ENCODE measurements around the gene SMPDL3B.
A peak's percentile ranks its signal among the peaks of the same experiment; 100 is the strongest.

The SMPDL3B gene

DNA sequence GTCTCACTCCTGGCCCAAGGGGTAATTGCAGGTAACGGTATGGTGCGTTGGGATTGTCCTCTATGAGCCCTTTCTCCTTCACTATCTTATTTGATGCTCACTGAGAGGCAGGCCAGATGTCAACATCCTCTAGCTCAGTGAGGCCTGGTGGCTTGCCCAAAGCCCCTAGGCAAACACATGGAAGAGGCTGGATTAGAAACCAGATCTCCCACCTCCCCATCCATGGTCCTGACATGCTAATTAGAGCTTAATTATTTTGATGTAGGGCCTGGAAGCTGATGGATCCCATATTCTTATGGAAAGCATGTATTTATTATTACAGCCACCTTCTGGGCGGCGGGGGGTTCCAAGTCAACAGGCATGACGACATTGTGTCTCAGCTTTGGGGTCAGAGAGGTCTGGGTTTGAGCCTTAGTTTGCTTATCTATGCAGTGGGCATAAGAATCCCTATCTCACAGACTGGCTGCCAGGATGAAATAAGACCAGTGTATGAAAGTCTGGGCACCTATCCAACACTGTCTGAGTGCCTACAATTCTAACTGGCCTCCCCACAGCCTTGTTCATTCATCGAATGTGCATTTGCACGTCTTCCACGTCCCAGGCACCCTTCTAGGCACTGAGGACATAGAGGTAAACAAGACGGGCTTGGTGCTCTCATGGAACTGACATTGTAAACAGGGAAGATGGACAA, 6.2 kb downstream of the SMPDL3B start:
- DNase-seq = no peak

DNA sequence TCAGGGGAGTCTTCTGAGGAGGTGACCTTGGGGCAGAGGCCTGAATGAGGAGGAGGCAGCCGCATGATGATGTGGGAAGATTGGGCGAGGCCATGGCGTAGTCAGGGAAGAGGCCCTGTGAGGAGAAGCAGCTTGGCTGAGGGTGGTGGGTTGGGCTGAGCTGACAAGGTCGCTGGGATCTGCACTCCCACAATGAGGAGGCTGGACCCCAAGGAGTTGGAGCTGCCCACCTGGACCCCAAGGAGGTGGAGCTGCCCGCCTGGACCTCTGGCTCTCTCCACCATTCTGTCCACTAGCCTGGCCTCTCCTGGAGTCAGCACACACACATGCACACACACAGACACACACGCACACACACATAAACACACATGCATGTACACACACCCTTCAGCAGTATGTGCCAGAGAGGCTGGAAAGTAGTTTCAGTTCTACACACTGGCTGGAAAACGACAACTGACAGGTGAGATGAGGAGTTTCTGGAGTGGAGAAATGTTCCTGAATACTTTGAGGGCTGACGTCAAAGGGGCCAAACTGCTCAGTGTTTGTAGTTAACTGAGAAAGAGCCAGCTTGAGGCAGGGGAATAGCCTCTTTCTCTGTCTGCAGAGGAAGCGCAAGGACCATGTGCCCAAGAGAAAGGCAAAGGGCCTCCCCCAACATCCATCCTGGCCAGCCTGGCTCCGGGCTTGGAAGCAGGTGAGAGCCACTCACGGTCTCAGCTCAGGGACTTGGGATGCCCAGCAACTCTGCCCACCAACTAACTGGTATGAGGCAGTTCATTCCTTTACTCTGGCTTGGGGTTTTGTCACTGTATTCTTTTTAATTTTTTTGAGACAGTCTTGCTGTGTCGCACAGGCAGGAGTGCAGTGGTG, 7.1 kb downstream of the SMPDL3B start:
- no peak for DNase-seq

DNA sequence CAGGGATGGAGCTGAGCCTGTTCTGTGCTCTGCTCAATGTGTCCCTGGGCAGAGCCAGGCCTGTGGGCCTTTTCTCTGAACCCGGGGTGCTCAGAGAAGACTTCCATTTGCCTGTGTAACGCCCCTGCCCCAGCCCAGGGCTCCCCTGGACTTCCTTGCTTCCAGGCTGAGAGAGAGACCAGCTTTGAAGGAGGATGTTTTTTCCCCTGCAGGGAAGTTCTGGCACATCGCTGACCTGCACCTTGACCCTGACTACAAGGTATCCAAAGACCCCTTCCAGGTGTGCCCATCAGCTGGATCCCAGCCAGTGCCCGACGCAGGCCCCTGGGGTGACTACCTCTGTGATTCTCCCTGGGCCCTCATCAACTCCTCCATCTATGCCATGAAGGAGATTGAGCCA, 10.2 kb downstream of the SMPDL3B start:
- no peak for DNase-seq

DNA sequence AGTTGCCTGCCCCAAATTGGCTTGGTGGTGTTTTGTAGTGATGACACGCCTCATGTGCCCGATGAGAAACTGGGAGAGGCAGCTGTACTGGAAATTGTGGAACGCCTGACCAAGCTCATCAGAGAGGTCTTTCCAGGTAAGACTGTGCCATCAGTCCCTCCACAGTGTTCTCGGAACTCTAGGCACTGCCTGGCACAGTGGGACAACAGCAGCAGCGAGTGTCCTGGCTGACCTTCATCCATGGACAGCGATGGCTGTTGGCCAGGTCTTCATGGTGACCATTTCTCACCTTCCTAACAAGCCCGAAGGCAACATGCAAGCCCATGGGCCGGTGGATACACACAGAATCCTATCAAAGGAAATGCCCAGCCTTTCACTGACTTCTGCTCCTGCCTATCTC, 14.2 kb downstream of the SMPDL3B start:
- DNase-seq = no peak

DNA sequence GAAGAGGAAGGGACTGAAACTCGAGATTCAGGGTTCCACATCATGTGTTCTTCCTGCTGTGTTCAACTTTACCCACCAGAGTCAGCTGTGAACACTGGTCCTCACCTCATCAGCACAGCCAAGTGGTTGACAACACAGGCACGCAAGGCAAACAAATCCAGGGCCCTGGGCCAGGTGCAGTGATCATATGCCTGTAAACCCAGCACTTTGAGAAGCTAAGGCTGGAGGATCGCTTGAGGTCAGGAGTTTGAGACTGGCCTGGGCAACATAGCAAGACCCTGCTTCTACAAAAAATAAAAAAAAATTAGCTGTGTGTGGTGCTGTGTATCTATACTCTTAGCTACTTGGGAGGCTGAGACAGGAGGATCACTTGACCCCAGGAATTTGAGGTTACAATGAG, 16.6 kb downstream of the SMPDL3B start:
- DNase-seq = no peak

DNA sequence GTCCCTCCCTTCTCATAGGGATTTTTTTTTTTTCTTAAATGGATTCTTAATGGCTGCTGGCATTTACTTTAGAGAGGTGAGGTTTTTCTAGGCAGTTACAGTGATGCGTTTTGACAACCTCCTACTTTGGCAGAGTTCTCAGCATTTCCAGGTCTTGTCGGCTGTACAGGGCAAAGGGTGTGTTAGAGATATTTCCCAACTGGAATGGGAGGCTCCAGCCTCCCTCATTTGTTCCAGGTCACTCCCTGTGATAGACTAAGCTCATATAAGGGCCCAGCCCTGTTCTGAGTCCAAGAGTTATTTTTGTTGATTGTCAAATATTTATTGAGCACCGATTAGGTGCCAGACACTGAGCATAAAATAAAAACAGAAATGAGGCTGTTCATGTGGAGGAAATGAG, 17.3 kb downstream of the SMPDL3B start:
- DNase-seq = no peak

DNA sequence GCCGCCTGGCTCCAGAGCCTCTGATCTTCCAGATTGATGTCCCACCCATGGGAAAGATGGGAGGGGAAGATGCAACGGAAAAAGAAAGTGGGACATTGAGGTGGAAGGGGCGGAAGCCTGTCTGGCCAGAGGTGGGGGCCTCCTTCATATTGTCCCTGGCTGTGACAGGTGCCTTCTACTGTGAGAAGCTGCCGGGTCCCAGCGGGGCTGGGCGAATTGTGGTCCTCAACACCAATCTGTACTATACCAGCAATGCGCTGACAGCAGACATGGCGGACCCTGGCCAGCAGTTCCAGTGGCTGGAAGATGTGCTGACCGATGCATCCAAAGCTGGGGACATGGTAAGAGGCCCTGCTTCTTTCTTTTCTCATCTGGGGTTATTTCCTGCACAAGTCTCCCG, 19.4 kb downstream of the SMPDL3B start:
- no peak for DNase-seq

DNA sequence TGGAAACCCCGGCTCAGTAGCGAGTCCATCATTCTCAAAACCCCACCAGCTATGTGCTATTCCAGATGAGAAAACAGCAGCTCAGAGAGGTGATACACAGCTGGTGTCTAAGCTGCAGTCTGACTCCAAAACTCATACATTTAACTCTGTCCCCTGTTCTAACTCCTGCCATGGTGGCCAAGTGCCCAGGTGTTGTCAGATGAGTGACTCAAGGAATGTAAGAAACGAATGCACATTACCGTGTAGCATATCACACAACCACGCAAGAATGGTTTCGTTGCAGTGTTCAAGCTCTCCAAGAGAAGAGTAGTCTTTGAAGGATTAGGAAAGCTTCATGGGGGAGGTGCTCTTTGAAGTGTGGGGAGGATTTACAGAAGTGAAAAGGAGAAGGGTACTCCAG, 20.3 kb downstream of the SMPDL3B start:
- DNase-seq = no peak

DNA sequence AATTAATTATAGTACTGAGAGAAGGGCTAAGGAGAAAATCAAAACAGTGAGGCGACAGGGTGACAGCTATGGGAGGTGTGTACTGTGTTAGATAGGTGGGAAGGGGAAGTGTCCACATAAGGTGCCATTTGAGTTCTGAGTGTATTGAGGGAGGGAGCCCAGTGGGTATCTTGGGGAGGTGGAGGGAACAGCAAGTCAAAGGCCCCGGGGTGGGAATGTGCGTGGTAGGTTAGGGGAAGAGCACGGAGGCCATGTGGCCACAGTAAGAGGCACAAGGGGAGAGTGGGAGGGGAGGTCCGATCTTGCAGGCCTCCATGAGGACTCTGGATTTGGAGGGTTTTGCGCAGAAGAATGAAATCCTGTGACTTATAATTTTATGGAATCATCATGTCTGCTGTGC, 22.0 kb downstream of the SMPDL3B start:
- no peak for DNase-seq

DNA sequence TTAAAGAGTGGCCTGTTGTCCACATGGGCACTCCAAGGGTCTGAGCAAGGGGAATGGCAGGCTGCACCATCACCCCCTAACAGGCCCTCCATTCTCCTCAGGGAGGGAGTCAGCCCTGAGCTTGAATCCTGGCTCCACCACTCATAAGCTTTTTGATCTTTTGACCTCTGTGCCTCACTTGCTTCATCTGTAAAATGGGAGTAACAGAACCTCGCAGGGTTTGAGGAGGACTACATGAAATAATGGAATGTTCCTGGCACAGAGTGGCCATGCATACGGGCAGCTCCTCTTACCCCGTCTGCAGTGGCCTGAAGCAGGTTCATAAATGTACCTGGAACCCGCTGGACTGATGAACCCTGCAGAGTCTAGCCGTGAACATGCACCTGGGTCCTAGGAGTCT, 22.9 kb downstream of the SMPDL3B start:
- no peak for DNase-seq

DNA sequence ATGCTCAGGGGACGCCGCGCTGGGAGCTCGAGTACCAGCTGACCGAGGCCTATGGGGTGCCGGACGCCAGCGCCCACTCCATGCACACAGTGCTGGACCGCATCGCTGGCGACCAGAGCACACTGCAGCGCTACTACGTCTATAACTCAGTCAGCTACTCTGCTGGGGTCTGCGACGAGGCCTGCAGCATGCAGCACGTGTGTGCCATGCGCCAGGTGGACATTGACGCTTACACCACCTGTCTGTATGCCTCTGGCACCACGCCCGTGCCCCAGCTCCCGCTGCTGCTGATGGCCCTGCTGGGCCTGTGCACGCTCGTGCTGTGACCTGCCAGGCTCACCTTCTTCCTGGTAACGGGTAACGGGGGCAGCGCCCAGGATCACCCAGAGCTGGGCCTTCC, 23.7 kb downstream of the SMPDL3B start:
- DNase-seq = no peak

DNA sequence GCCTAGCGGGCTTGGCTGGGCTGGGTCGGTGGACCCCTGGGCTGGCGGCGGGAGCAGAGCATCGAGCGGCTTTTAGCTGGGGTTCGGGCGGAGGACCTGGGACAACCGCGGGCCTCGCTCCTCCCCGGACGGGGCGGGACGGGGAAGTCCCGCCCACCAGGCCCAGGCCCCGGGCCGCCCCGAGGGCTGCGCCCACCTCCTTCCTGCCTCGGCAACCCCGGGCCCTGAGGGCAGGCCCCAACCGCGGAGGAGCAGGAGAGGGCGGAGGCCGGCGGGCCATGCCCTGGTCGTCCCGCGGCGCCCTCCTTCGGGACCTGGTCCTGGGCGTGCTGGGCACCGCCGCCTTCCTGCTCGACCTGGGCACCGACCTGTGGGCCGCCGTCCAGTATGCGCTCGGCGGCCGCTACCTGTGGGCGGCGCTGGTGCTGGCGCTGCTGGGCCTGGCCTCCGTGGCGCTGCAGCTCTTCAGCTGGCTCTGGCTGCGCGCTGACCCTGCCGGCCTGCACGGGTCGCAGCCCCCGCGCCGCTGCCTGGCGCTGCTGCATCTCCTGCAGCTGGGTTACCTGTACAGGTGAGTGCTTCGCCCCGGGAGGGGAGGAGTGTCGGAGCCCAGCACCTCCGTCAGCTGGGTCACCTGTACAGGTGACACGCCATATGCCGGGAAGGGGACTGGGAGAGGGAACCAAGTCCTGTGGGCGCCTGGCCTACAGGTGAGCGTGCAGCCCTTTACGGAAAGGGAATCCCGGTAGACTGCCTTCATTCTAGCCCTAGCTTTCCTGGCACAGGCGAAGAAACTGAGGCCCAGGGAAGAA, 25.2 kb downstream of the SMPDL3B start, which contains the start of gene XKR8:
Gene XKR8, plus strand, starts transcription at position 182 of the 812 bp plus-strand sequence. Its CDS starts 97 bp downstream, at position 279.
- DNase-seq = peak; percentile 86

DNA sequence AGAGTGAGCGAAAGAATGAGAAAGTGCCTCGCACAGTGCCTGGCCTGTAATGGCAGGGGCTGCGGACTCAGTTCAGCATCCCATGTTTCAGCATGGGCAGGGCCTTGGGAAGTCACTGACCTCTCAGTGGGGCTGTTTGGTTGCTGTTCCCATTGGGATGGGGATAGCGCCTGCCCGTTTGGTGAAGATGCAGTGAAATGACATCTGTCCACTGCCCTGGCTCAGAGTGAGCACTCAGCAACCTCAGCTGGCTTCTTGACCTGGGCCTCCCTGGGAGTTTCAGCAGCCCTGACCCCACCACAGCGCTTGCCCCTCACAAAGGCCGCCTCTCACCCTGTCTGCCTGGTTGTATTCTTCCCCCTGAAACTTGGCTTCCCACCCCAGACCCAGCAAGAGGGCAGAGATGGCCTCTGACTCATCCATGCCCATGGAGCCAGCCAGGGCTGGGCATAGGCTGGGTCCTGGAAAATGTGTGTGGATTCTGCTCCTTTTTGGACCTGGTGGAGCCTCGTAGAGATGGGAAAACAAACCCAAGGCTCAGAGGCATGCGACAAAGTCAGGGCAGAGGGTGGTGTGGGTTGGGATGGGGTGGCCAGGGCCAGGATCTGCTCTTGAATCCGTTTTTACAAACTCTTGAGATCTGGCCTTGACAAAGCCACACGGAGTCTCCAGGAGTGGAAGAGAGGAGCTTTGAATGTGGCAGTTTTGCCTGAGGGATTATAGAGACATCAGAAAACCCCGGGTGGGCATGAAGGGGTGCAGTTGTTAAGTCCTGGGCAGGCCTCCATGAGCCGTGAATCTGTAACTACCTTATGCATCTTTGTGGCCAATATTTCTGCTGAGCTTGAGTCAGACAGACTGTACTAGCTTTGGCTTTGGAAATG, 26.2 kb downstream of the SMPDL3B start:
- DNase-seq = no peak

DNA sequence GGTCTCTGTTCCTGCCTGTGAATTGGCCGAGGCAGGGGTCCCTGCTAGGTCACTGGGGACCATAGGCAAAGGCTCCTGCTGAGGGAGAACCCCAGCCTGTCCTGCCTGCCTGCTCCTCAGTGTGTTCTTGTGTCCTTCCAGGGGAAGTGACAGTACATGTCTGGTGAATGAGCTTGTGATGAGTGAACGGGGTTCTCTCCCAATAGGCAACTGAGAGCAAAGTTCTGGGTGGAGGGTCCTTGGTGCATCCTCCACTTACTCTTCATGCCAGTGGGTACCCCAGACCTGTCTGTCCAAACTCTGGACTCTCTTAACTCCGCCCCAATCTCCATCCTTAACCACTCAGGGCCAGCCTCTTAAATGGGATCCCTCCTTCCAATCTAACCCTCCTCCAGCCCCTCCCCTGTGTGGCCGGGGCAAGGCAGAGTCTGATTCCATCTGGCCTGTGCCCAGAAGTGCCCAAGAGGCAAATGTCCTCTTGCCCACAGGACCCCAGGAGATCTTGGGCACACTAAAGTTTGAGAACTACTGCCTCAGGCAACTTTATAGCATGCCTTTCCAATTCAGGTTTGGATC, 26.9 kb downstream of the SMPDL3B start:
- DNase-seq = no peak

DNA sequence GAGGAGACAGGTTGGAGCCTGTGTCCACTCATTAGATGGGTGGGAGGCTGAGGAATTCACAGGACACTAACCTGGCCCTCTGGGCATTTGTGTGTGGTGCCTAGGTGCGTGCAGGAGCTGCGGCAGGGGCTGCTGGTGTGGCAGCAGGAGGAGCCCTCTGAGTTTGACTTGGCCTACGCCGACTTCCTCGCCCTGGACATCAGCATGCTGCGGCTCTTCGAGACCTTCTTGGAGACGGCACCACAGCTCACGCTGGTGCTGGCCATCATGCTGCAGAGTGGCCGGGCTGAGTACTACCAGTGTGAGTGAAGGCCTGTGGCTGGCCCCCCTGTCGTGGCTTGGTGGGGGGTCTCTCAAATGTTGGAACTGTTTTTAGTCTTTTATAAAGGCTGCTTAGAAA, 28.6 kb downstream of the SMPDL3B start:
- no peak for DNase-seq

DNA sequence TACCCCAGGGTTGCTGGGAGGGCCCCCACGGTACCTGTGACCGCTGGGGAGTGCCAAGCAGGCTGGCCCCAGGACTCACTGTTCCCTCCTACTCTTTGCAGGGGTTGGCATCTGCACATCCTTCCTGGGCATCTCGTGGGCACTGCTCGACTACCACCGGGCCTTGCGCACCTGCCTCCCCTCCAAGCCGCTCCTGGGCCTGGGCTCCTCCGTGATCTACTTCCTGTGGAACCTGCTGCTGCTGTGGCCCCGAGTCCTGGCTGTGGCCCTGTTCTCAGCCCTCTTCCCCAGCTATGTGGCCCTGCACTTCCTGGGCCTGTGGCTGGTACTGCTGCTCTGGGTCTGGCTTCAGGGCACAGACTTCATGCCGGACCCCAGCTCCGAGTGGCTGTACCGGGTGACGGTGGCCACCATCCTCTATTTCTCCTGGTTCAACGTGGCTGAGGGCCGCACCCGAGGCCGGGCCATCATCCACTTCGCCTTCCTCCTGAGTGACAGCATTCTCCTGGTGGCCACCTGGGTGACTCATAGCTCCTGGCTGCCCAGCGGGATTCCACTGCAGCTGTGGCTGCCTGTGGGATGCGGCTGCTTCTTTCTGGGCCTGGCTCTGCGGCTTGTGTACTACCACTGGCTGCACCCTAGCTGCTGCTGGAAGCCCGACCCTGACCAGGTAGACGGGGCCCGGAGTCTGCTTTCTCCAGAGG, 31.8 kb downstream of the SMPDL3B start:
- no peak for DNase-seq

DNA sequence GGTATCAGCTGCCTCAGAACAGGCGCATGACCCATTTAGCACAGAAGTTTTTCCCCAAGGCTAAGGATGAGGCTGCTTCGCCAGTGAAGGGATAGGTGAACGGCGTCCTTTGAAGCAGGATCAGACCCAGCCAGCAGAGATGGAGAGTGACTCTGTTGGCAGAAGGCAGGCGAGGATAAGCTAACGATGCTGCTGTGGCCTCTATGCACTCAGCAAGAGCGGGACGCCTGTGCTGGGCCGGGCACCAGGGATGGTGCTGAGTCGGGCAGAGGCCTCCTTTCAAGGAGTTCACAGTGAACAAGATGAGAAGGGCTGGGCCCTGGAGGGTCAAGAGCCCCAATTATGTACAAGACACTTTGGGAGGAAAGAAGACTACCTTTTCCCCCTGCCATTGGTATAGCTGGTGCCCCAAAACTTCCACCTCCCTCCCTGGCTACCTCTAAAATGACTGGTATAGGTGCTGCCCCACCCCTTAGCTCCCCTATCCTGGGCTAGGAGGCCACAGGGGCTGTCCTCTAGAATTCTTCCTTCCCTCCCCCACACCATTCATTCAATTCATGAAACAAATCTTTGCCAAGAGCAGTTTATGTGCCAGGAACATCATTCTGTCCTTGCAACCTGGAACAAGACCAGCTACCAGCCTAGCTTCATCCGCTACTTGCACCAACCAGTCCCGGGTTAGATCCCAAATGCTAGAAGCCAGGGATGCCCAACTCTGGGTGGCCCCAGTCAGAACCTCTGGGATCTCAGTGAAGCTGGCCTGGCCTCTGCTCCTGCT, 32.5 kb downstream of the SMPDL3B start:
- no peak for DNase-seq

DNA sequence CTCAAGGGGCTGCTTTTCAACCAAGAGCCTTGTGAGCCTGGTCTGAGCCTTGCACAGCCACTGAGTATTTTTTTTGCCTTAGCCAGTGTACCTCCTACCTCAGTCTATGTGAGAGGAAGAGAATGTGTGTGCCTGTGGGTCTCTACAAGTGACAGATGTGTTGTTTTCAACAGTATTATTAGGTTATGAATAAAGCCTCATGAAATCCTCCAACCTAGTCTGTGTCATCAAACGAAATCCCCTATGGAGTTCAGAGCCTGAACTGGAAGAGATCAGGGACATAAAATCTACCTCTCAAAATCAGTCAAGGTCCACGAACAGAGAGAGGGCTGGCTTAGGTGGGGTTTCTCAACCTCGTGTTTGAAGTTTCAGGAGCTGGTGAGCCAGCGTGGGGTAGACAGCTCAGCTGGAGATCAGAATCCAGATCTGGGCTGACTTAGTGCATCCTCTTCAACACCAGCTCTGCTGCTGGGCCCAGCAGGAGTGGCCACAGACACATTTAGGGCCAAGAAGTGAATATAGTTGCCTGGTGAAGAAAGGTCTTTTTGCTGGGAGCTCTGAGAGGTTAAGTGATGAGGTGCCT, 33.2 kb downstream of the SMPDL3B start:
- DNase-seq = no peak

DNA sequence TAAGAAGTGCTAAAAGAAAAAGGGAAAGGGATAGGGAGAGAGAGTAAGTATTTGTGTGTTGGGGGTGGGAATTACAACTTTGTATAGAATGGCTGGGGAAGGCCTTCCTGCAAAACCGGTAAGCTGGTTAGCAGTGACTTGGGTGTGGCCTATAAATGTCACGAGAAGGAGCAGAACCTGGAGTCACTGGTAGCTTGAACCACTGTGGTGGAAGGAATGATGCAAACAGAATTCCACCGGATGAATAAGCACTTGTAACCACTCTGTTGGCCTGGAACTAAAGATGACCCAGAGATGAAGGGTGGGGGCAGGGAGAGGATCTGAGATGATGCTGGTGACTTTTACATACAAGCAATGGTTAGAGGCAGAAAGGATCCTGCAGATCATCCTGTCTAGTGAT, 33.9 kb downstream of the SMPDL3B start:
- no peak for DNase-seq

DNA sequence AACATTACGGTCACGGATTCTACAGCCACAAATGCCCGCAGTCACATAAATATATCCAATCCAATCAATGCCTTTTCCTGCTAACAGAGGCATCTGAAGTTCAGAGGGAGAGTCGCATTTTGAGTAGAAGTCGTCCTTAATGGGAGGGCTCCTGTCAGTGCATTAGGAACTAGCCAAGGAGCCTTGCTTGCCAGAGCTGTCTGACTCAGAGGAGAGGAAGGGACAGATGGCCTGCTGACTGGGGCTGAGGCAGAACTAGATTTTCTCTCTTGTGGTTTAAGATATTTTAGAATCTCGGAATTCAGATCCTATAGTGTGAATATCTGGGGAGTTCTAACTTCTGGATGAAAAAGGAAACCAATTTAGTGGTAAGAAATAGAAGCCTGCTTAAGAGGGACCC, 35.6 kb downstream of the SMPDL3B start:
- peak; percentile 5 for DNase-seq
